WTC11 (cell line): ENCODE data around the gene CREB1. TPM values are rescaled to one million over a fixed set of nuclear protein-coding genes. Genes with fewer than 3 reads are reported as not detected.

ENCODE experiments used
- ATAC-seq: fragments of 200-7000 bp; cut with Tn5 transposase; 2 replicates; pipeline ENCODE4 v1.10.0; 2021; ENCODE audit warnings: mild to moderate bottlenecking, moderate library complexity
- CTCF ChIA-PET: fragments of 300-600 bp; sonication (Branson Sonifier 250); formaldehyde crosslinking; loops from one replicate; lab custom pipeline; 2021; ENCODE audit warnings: antibody characterized with exemption; lab: Charles Lee
- POLR2A ChIA-PET: fragments of 350-600 bp; sonication (Branson Sonifier 250); formaldehyde crosslinking; loops from one replicate; lab custom pipeline; 2021; ENCODE audit warnings: antibody characterized with exemption; lab: Charles Lee
- DNase-seq: peaks from one replicate; pipeline ENCODE4 v3.0.0; 2021; ENCODE audit warnings: low spot score
- H3K27ac Mint-ChIP-seq: 2 replicates; pipeline ENCODE4 v1.8.0; 2021; ENCODE audit warnings: mixed read lengths
- H3K27me3 Mint-ChIP-seq: 2 replicates; pipeline ENCODE4 v1.8.0; 2021; ENCODE audit warnings: low read depth, mild to moderate bottlenecking, moderate library complexity, mixed read lengths
- H3K36me3 Mint-ChIP-seq: 2 replicates; pipeline ENCODE4 v1.8.0; 2021; ENCODE audit warnings: mixed read lengths
- H3K4me1 Mint-ChIP-seq: 2 replicates; pipeline ENCODE4 v1.8.0; 2022; ENCODE audit warnings: mixed read lengths
- H3K4me3 Mint-ChIP-seq: 2 replicates; pipeline ENCODE4 v1.8.0; 2021; ENCODE audit warnings: mild to moderate bottlenecking, moderate library complexity, mixed read lengths
- H3K9me3 Mint-ChIP-seq: 2 replicates; pipeline ENCODE4 v1.8.0; 2021; ENCODE audit warnings: mixed read lengths
- CTCF ChIP-seq: fragments of 200-600 bp; IDR thresholded peaks from 2 replicates; pipeline ENCODE4 v1.8.0; 2022; ENCODE audit warnings: antibody characterized with exemption
- ELF4 ChIP-seq: sonication (generic); formaldehyde crosslinking; IDR thresholded peaks from 2 replicates; pipeline ENCODE4 v1.8.1; 2022; ENCODE audit warnings: low read depth, mild to moderate bottlenecking, moderate library complexity, missing genetic modification reagents
- ETV6 ChIP-seq: sonication (generic); formaldehyde crosslinking; IDR thresholded peaks from 2 replicates; pipeline ENCODE4 v1.8.1; 2022; ENCODE audit warnings: mild to moderate bottlenecking, missing genetic modification reagents
- FOXJ3 ChIP-seq: sonication (generic); formaldehyde crosslinking; IDR thresholded peaks from 2 replicates; pipeline ENCODE4 v1.9.0; 2021; ENCODE audit warnings: missing genetic modification reagents, mild to moderate bottlenecking, borderline replicate concordance
- GABPB1 ChIP-seq: sonication (generic); formaldehyde crosslinking; IDR thresholded peaks from 2 replicates; pipeline ENCODE4 v1.8.1; 2023; ENCODE audit warnings: mild to moderate bottlenecking, missing genetic modification reagents
- JAZF1 ChIP-seq: fragments of 250-450 bp; sonication (Bioruptor Pico); IDR thresholded peaks from 2 replicates; pipeline ENCODE4 v1.9.0; 2021; ENCODE audit warnings: moderate library complexity, mild to moderate bottlenecking, inconsistent platforms
- NR1H2 ChIP-seq: sonication (generic); formaldehyde crosslinking; IDR thresholded peaks from 2 replicates; pipeline ENCODE4 v1.9.0; 2021; ENCODE audit warnings: mild to moderate bottlenecking, moderate library complexity, missing genetic modification reagents
- PRRX2 ChIP-seq: fragments of 250-450 bp; sonication (Bioruptor Pico); IDR thresholded peaks from 2 replicates; pipeline ENCODE4 v1.8.0; 2021; ENCODE audit warnings: mild to moderate bottlenecking
- RELA ChIP-seq: sonication (generic); formaldehyde crosslinking; IDR thresholded peaks from 2 replicates; pipeline ENCODE4 v1.8.1; 2022; ENCODE audit warnings: missing genetic modification reagents, mild to moderate bottlenecking, borderline replicate concordance
- RORB ChIP-seq: fragments of 250-450 bp; sonication (Bioruptor Pico); IDR thresholded peaks from 2 replicates; pipeline ENCODE4 v1.9.0; 2021; ENCODE audit warnings: mild to moderate bottlenecking
- TEAD1 ChIP-seq: sonication (generic); formaldehyde crosslinking; IDR thresholded peaks from 2 replicates; pipeline ENCODE4 v1.8.0; 2022; ENCODE audit warnings: mild to moderate bottlenecking, missing genetic modification reagents
- TP53 ChIP-seq: sonication (generic); formaldehyde crosslinking; IDR thresholded peaks from 2 replicates; pipeline ENCODE4 v1.8.1; 2023; ENCODE audit warnings: mild to moderate bottlenecking, missing genetic modification reagents
- ZBTB21 ChIP-seq: sonication (generic); formaldehyde crosslinking; IDR thresholded peaks from 2 replicates; pipeline ENCODE4 v1.8.1; 2023; ENCODE audit warnings: mild to moderate bottlenecking, missing genetic modification reagents, borderline replicate concordance
- ZNF317 ChIP-seq: sonication (generic); formaldehyde crosslinking; IDR thresholded peaks from 2 replicates; pipeline ENCODE4 v1.8.1; 2023; ENCODE audit warnings: low read depth, mild to moderate bottlenecking, moderate library complexity, missing genetic modification reagents, borderline replicate concordance
- ZNF396 ChIP-seq: fragments of 250-450 bp; sonication (Bioruptor Pico); IDR thresholded peaks from 2 replicates; pipeline ENCODE4 v1.8.0; 2021; ENCODE audit warnings: mild to moderate bottlenecking, moderate library complexity, borderline replicate concordance
- total RNA-seq: library from RNA; stranded (reverse); gene quantifications from 3 replicates; pipeline ENCODE4 v1.2.3, GENCODE V29; 2021
- TF ChIP-seq, protein P1 (sequence below): sonication (generic); formaldehyde crosslinking; IDR thresholded peaks from 2 replicates; pipeline ENCODE4 v1.8.0; 2022; ENCODE audit warnings: mild to moderate bottlenecking, missing genetic modification reagents
- TF ChIP-seq, protein P2 (sequence below): sonication (generic); formaldehyde crosslinking; IDR thresholded peaks from 2 replicates; pipeline ENCODE4 v1.8.0; 2023; ENCODE audit warnings: missing genetic modification reagents
- TF ChIP-seq, protein P3 (sequence below): fragments of 250-450 bp; sonication (Bioruptor Pico); IDR thresholded peaks from 2 replicates; pipeline ENCODE4 v2.1.2; 2022; ENCODE audit warnings: mild to moderate bottlenecking, moderate library complexity
- TF ChIP-seq, protein P4 (sequence below): fragments of 250-450 bp; sonication (Bioruptor Pico); IDR thresholded peaks from 2 replicates; pipeline ENCODE4 v1.9.0; 2021; ENCODE audit warnings: moderate library complexity, mild to moderate bottlenecking, inconsistent platforms, borderline replicate concordance
- TF ChIP-seq, protein P5 (sequence below): sonication (generic); formaldehyde crosslinking; IDR thresholded peaks from 2 replicates; pipeline ENCODE4 v1.8.1; 2023; ENCODE audit warnings: mild to moderate bottlenecking, missing genetic modification reagents, moderate library complexity
- TF ChIP-seq, protein P6 (sequence below): sonication (generic); formaldehyde crosslinking; IDR thresholded peaks from 2 replicates; pipeline ENCODE4 v1.8.0; 2022; ENCODE audit warnings: missing genetic modification reagents
- TF ChIP-seq, protein P7 (sequence below): sonication (generic); formaldehyde crosslinking; IDR thresholded peaks from 2 replicates; pipeline ENCODE4 v1.8.0; 2022; ENCODE audit warnings: mild to moderate bottlenecking, missing genetic modification reagents

Gene CREB1
- total RNA-seq, 1 experiment from 2014 or later = 97.7 TPM

DNA sequence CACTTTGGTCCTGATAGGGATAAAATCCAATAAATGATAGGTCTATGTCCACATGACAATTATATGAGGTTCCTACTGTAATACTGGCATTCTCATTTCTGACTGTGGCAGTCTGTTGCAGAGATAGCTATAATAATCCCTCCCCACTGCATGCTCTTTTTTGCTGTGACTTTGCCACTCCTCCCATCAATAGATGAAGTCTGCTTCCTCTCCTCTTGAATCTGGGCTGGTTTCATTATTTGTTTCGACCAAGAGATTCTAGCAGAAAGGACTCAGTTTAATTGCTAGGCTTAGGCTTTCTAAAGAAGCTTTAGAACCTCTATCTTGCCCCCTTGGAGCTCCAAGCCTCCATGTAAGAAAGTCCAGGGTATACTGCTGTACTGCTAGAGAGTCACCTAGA, 23.3 kb upstream of the CREB1 start (continued):
- TF ChIP-seq, protein P1, sequence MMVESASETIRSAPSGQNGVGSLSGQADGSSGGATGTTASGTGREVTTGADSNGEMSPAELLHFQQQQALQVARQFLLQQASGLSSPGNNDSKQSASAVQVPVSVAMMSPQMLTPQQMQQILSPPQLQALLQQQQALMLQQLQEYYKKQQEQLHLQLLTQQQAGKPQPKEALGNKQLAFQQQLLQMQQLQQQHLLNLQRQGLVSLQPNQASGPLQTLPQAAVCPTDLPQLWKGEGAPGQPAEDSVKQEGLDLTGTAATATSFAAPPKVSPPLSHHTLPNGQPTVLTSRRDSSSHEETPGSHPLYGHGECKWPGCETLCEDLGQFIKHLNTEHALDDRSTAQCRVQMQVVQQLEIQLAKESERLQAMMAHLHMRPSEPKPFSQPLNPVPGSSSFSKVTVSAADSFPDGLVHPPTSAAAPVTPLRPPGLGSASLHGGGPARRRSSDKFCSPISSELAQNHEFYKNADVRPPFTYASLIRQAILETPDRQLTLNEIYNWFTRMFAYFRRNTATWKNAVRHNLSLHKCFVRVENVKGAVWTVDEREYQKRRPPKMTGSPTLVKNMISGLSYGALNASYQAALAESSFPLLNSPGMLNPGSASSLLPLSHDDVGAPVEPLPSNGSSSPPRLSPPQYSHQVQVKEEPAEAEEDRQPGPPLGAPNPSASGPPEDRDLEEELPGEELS (CRISPR knock-in tag) = no peak
- no peak for TF ChIP-seq TP53 (CRISPR knock-in tag)
- TF ChIP-seq FOXJ3 (CRISPR knock-in tag) = no peak
- no peak for TF ChIP-seq PRRX2
- no peak for TF ChIP-seq CTCF
- TF ChIP-seq, protein P2, sequence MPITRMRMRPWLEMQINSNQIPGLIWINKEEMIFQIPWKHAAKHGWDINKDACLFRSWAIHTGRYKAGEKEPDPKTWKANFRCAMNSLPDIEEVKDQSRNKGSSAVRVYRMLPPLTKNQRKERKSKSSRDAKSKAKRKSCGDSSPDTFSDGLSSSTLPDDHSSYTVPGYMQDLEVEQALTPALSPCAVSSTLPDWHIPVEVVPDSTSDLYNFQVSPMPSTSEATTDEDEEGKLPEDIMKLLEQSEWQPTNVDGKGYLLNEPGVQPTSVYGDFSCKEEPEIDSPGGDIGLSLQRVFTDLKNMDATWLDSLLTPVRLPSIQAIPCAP = no peak
- TF ChIP-seq, protein P3, sequence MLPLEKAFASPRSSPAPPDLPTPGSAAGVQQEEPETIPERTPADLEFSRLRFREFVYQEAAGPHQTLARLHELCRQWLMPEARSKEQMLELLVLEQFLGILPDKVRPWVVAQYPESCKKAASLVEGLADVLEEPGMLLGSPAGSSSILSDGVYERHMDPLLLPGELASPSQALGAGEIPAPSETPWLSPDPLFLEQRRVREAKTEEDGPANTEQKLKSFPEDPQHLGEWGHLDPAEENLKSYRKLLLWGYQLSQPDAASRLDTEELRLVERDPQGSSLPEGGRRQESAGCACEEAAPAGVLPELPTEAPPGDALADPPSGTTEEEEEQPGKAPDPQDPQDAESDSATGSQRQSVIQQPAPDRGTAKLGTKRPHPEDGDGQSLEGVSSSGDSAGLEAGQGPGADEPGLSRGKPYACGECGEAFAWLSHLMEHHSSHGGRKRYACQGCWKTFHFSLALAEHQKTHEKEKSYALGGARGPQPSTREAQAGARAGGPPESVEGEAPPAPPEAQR (CRISPR knock-in tag) = no peak

DNA sequence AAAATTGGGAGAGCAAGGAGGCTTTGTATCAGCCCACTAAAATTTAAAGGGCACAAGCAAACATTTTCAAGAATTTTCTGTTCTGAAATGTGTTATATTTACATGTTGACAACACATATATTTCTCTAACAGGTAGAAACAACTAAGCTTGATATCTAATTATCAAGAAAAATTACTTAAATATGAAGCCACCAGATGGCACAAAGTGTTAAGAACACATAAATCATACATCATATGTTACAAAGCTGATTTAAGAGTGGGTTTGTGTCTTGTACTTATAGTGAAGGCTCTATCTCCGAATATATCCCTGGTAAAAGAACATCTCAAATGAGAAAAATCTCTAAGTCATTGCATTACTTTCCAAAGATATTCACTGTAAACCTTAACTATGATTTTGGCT, 19.6 kb upstream of the CREB1 start:
- POLR2A ChIA-PET = no interaction called here
- no peaks in the 10 kb centered on the region for H3K36me3 Mint-ChIP-seq
- no peaks in the 10 kb centered on the region for H3K27me3 Mint-ChIP-seq
- H3K27ac Mint-ChIP-seq = no peak overlapping the region
- no peak overlapping the region for H3K4me3 Mint-ChIP-seq
- no peak for DNase-seq
- TF ChIP-seq ZBTB21 (no peak), ZNF396 (CRISPR knock-in tag) (no peak), ETV6 (CRISPR knock-in tag) (no peak), GABPB1 (CRISPR knock-in tag) (no peak), ELF4 (no peak), TEAD1 (CRISPR knock-in tag) (no peak), JAZF1 (CRISPR knock-in tag) (no peak), ZNF317 (CRISPR knock-in tag) (no peak), NR1H2 (CRISPR knock-in tag) (no peak), TP53 (CRISPR knock-in tag) (no peak), RELA (no peak), RORB (no peak)
- TF ChIP-seq, protein P4, sequence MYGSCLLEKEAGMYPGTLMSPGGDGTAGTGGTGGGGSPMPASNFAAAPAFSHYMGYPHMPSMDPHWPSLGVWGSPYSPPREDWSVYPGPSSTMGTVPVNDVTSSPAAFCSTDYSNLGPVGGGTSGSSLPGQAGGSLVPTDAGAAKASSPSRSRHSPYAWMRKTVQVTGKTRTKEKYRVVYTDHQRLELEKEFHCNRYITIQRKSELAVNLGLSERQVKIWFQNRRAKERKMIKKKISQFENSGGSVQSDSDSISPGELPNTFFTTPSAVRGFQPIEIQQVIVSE (CRISPR knock-in tag) = no peak
- TF ChIP-seq, protein P5, sequence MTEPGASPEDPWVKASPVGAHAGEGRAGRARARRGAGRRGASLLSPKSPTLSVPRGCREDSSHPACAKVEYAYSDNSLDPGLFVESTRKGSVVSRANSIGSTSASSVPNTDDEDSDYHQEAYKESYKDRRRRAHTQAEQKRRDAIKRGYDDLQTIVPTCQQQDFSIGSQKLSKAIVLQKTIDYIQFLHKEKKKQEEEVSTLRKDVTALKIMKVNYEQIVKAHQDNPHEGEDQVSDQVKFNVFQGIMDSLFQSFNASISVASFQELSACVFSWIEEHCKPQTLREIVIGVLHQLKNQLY = no peak
- TF ChIP-seq, protein P6, sequence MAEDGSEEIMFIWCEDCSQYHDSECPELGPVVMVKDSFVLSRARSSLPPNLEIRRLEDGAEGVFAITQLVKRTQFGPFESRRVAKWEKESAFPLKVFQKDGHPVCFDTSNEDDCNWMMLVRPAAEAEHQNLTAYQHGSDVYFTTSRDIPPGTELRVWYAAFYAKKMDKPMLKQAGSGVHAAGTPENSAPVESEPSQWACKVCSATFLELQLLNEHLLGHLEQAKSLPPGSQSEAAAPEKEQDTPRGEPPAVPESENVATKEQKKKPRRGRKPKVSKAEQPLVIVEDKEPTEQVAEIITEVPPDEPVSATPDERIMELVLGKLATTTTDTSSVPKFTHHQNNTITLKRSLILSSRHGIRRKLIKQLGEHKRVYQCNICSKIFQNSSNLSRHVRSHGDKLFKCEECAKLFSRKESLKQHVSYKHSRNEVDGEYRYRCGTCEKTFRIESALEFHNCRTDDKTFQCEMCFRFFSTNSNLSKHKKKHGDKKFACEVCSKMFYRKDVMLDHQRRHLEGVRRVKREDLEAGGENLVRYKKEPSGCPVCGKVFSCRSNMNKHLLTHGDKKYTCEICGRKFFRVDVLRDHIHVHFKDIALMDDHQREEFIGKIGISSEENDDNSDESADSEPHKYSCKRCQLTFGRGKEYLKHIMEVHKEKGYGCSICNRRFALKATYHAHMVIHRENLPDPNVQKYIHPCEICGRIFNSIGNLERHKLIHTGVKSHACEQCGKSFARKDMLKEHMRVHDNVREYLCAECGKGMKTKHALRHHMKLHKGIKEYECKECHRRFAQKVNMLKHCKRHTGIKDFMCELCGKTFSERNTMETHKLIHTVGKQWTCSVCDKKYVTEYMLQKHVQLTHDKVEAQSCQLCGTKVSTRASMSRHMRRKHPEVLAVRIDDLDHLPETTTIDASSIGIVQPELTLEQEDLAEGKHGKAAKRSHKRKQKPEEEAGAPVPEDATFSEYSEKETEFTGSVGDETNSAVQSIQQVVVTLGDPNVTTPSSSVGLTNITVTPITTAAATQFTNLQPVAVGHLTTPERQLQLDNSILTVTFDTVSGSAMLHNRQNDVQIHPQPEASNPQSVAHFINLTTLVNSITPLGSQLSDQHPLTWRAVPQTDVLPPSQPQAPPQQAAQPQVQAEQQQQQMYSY = no peak
- TF ChIP-seq, protein P7, sequence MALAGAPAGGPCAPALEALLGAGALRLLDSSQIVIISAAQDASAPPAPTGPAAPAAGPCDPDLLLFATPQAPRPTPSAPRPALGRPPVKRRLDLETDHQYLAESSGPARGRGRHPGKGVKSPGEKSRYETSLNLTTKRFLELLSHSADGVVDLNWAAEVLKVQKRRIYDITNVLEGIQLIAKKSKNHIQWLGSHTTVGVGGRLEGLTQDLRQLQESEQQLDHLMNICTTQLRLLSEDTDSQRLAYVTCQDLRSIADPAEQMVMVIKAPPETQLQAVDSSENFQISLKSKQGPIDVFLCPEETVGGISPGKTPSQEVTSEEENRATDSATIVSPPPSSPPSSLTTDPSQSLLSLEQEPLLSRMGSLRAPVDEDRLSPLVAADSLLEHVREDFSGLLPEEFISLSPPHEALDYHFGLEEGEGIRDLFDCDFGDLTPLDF (CRISPR knock-in tag) = no peak
- TF ChIP-seq, protein P1 (CRISPR knock-in tag) = no peak
- peaks cover 10% of the 10 kb centered on the region for H3K9me3 Mint-ChIP-seq
- peaks cover 19% of the 10 kb centered on the region for H3K4me1 Mint-ChIP-seq
- CTCF ChIA-PET = no interaction called here
- ATAC-seq = no peak
